ENCODE measurements around the gene LMF2.

- no peak for TF ChIP-seq POLR2A (IDR thresholded peaks at IDR 0.05)
- TF ChIP-seq CTCF (IDR thresholded peaks at IDR 0.05), result no peak
Observed at GRCh38 chr22:50519151-50519550, 11.6 kb upstream of the LMF2 start.

Data from esophagus squamous epithelium (tissue), 4 donors.